Measurements from ENCODE around the gene PAGR1. TPM values are rescaled to one million over a fixed set of nuclear protein-coding genes. Genes with fewer than 3 reads are reported as not detected.
A peak's percentile ranks its signal among the peaks of the same experiment; 100 is the strongest.

The PAGR1 gene
- total and polyA plus RNA-seq, 9 of the 15 experiments (the other 6 are each of a cell fraction or from before 2014, with no cell fraction given): 1.4 to 58.2 (median 16.8) TPM

- TF ChIP-seq RBM15 (IDR thresholded peaks at IDR 0.05; ENCODE audit: insufficient read depth, low read length) (no peak), MED1 (CRISPR knock-in tag; IDR thresholded peaks at IDR 0.05; ENCODE audit: borderline replicate concordance) (no peak), MLX (CRISPR knock-in tag; conservative IDR thresholded peaks at IDR 0.05) (peak in 1 of 2 experiments; percentile 94; a peak in 2 of 4 replicates), TRIM24 (IDR thresholded peaks at IDR 0.05) (peak in 1 of 2 experiments; percentile 28; a peak in 1 of 4 replicates), HCFC1 (IDR thresholded peaks at IDR 0.05; ENCODE audit: low read depth, low read length) (0 out of 2 replicates have a peak, but pooled peaks have one; percentile 11), ZNF445 (CRISPR knock-in tag; IDR thresholded peaks at IDR 0.05; ENCODE audit: low read depth) (no peak), PURB (CRISPR knock-in tag; IDR thresholded peaks at IDR 0.05; ENCODE audit: low read depth) (no peak), CREBBP (IDR thresholded peaks at IDR 0.05; ENCODE audit: low read depth, low read length) (no peak), DIDO1 (tag; IDR thresholded peaks at IDR 0.05; ENCODE audit: low read depth) (no peak), BHLHE40 (IDR thresholded peaks at IDR 0.05; ENCODE audit: low read length) (peak; percentile 87), ZBTB26 (CRISPR knock-in tag; IDR thresholded peaks at IDR 0.05) (no peak), NCOA2 (IDR thresholded peaks at IDR 0.05; ENCODE audit: partially characterized antibody in 2 of 2) (no peak), GATAD2B (IDR thresholded peaks at IDR 0.05; ENCODE audit: borderline replicate concordance) (no peak), NFIX (CRISPR knock-in tag; IDR thresholded peaks at IDR 0.05; ENCODE audit: low read depth) (no peak), HMBOX1 (IDR thresholded peaks at IDR 0.05) (no peak), MTA3 (IDR thresholded peaks at IDR 0.05; ENCODE audit: borderline replicate concordance) (peak; percentile 90; the same call in 1 of the 2 replicates), BACH1 (tag; IDR thresholded peaks at IDR 0.05) (no peak), RNF2 (IDR thresholded peaks at IDR 0.05) (no peak; the same call in none of the 2 replicates), CXXC5 (CRISPR knock-in tag; IDR thresholded peaks at IDR 0.05) (peak; percentile 79), GTF2B (IDR thresholded peaks at IDR 0.05; ENCODE audit: extremely low read depth, insufficient read length) (no peak), BCL6 (CRISPR knock-in tag; IDR thresholded peaks at IDR 0.05) (no peak), EP400 (IDR thresholded peaks at IDR 0.05) (peak; percentile 86), KAT2B (IDR thresholded peaks at IDR 0.05; ENCODE audit: low read depth, low read length) (no peak), ZNF274 (IDR thresholded peaks at IDR 0.05; ENCODE audit: borderline replicate concordance, low read depth, low read length) (no peak), TEAD2 (tag; IDR thresholded peaks at IDR 0.05) (no peak), ZNF586 (CRISPR knock-in tag; conservative IDR thresholded peaks at IDR 0.05) (no peak), YBX1 (IDR thresholded peaks at IDR 0.05) (no peak), ELF1 (tag; IDR thresholded peaks at IDR 0.05) (peak; percentile 53; the same call in 1 of the 2 replicates)
These were observed 8.3 kb upstream of the PAGR1 start (continued) for GRCh38 chr16:29807426-29808218.

Measured in K562 (cell line).